K562 (cell line): ENCODE measurements around the gene TFEB.

ENCODE experiments used
- BRF2 ChIP-seq: IDR thresholded peaks from 3 replicates; pipeline ENCODE4 v1.6.1; 2011; ENCODE audit warnings: borderline replicate concordance, mild to moderate bottlenecking; ENCODE audit not compliant: insufficient read length, insufficient read depth
- CTCF ChIP-seq, 3 experiments: IDR thresholded peaks in 2 of 3; conservative IDR thresholded peaks in 1 of 3; 2 replicates each; pipeline ENCODE4 v1.5.1; 2011 to 2012; ENCODE audit warnings: low read length in 3 of 3, mild to moderate bottlenecking in 3 of 3, control low read depth in 2 of 3, improper control_type of control experiment in 1 of 3, inconsistent platforms in 1 of 3, low read depth in 1 of 3, mixed read lengths in 1 of 3, moderate library complexity in 1 of 3; ENCODE audit not compliant: insufficient read depth in 2 of 3
- HDAC8 ChIP-seq: fragments of 450-650 bp; IDR thresholded peaks from 2 replicates; pipeline ENCODE4 v1.6.1; 2016; ENCODE audit warnings: mild to moderate bottlenecking, missing genetic modification characterization, moderate library complexity, missing compliant biosample characterization
- KLF1 ChIP-seq: fragments of 450-650 bp; IDR thresholded peaks from 2 replicates; pipeline ENCODE4 v1.6.1; 2016; ENCODE audit warnings: missing genetic modification characterization, missing compliant biosample characterization
- MAX ChIP-seq: sonication (generic); formaldehyde crosslinking; IDR thresholded peaks from 2 replicates; pipeline ENCODE4 v1.9.0; 2022; ENCODE audit warnings: mild to moderate bottlenecking, missing genetic modification reagents
- POLR2A ChIP-seq: fragments of 450-650 bp; conservative IDR thresholded peaks from 2 replicates; pipeline ENCODE4 v1.6.1; 2016
- SIN3B ChIP-seq: fragments of 450-650 bp; IDR thresholded peaks from 2 replicates; pipeline ENCODE4 v1.6.1; 2017; ENCODE audit warnings: low read depth, mild to moderate bottlenecking, moderate library complexity
- ZC3H4 ChIP-seq: sonication (generic); formaldehyde crosslinking; IDR thresholded peaks from 2 replicates; pipeline ENCODE4 v1.9.0; 2021; ENCODE audit warnings: missing genetic modification reagents, borderline replicate concordance
- ZNF224 ChIP-seq: sonication (generic); formaldehyde crosslinking; IDR thresholded peaks from 2 replicates; pipeline ENCODE4 v1.8.0; 2022; ENCODE audit warnings: mild to moderate bottlenecking, missing genetic modification reagents
- ZNF655 ChIP-seq: fragments of 250-450 bp; sonication (Bioruptor Pico); IDR thresholded peaks from 2 replicates; pipeline ENCODE4 v1.5.0; 2021
- TF ChIP-seq, protein P1 (sequence below): sonication (generic); formaldehyde crosslinking; IDR thresholded peaks from 2 replicates; pipeline ENCODE4 v1.8.0; 2022; ENCODE audit warnings: mild to moderate bottlenecking, low read depth, missing genetic modification reagents
- TF ChIP-seq, protein P2 (sequence below): fragments of 450-650 bp; IDR thresholded peaks from 2 replicates; pipeline ENCODE4 v1.6.1; 2016; ENCODE audit warnings: borderline replicate concordance
- TF ChIP-seq, protein P3 (sequence below): fragments of 250-450 bp; sonication (Bioruptor Pico); IDR thresholded peaks from 2 replicates; pipeline ENCODE4 v1.5.0; 2021; ENCODE audit warnings: mild to moderate bottlenecking, borderline replicate concordance

- TF ChIP-seq, protein P1, sequence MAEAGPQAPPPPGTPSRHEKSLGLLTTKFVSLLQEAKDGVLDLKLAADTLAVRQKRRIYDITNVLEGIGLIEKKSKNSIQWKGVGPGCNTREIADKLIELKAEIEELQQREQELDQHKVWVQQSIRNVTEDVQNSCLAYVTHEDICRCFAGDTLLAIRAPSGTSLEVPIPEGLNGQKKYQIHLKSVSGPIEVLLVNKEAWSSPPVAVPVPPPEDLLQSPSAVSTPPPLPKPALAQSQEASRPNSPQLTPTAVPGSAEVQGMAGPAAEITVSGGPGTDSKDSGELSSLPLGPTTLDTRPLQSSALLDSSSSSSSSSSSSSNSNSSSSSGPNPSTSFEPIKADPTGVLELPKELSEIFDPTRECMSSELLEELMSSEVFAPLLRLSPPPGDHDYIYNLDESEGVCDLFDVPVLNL (CRISPR knock-in tag): no peak
- TF ChIP-seq BRF2 (no peak), ZNF655 (CRISPR knock-in tag) (no peak), MAX (CRISPR knock-in tag) (no peak), KLF1 (tag) (no peak), CTCF (IDR thresholded peaks at IDR 0.05 in 2 of 3, conservative IDR thresholded peaks at IDR 0.05 in 1 of 3; ENCODE audit: insufficient read depth in 2 of 3, low read depth in 1 of 3, low read length in 3 of 3) (no peak), POLR2A (no peak), HDAC8 (tag) (no peak), ZC3H4 (CRISPR knock-in tag) (no peak), SIN3B (no peak), ZNF224 (CRISPR knock-in tag) (no peak)
- TF ChIP-seq, protein P2, sequence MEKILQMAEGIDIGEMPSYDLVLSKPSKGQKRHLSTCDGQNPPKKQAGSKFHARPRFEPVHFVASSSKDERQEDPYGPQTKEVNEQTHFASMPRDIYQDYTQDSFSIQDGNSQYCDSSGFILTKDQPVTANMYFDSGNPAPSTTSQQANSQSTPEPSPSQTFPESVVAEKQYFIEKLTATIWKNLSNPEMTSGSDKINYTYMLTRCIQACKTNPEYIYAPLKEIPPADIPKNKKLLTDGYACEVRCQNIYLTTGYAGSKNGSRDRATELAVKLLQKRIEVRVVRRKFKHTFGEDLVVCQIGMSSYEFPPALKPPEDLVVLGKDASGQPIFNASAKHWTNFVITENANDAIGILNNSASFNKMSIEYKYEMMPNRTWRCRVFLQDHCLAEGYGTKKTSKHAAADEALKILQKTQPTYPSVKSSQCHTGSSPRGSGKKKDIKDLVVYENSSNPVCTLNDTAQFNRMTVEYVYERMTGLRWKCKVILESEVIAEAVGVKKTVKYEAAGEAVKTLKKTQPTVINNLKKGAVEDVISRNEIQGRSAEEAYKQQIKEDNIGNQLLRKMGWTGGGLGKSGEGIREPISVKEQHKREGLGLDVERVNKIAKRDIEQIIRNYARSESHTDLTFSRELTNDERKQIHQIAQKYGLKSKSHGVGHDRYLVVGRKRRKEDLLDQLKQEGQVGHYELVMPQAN: no peak
- TF ChIP-seq, protein P3, sequence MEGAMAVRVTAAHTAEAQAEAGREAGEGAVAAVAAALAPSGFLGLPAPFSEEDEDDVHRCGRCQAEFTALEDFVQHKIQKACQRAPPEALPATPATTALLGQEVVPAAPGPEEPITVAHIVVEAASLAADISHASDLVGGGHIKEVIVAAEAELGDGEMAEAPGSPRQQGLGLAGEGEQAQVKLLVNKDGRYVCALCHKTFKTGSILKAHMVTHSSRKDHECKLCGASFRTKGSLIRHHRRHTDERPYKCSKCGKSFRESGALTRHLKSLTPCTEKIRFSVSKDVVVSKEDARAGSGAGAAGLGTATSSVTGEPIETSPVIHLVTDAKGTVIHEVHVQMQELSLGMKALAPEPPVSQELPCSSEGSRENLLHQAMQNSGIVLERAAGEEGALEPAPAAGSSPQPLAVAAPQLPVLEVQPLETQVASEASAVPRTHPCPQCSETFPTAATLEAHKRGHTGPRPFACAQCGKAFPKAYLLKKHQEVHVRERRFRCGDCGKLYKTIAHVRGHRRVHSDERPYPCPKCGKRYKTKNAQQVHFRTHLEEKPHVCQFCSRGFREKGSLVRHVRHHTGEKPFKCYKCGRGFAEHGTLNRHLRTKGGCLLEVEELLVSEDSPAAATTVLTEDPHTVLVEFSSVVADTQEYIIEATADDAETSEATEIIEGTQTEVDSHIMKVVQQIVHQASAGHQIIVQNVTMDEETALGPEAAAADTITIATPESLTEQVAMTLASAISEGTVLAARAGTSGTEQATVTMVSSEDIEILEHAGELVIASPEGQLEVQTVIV: no peak
Measured at GRCh38 chr6:41779336-41779735, 43.9 kb upstream of the TFEB start.
